ENCODE data around the gene MYH6. TPM values are rescaled to one million over a fixed set of nuclear protein-coding genes. Genes with fewer than 3 reads are reported as not detected.

MYH6 gene
- total RNA-seq, 1 donor from 2014 or later: not detected

DNA sequence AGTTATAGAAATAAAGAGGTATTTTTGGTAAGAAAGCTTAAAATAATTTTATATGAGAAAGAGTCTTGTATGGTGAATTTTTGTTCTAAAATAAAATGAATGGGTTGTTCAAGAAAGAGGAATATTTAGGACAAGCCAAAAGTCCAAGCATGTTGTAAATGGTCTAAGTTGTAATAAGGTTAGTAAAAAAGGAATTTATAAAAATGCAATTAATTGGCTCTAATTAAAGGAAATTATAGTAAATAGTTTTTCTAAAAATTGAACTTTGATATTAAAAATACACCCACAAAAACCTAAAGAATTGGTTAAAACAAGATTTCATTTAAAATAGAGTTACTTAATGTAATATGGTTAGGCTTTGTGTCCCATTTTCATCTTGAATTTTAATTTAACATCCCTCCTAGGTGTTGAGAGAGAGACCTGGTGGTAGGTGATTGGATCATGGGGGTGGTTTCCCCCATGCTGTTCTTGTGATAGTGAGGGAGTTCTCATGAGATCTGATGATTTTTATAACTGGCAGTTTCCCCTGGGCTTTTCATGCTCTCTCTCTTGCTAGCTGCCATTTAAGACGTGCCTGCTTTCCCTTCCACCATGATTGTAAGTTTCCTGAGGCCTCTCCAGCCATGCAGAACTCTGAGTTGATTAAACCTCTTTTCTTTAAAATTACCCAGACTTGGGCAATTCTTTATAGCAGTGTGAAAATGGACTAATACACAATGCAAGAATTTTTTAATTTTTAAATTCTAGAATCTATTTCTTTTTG lies 68.4 kb downstream of the MYH6 start:
- H3K4me1 ChIP-seq (ENCODE audit: insufficient read depth, low read length): no peaks in the 10 kb centered on the region
- H4K20me1 ChIP-seq (ENCODE audit: insufficient read depth, low read length): no peaks in the 10 kb centered on the region
- Mint-ChIP-seq H3K27me3 (ENCODE audit: low read depth, unreplicated experiment) (peaks cover 4% of the 10 kb centered on the region), H3K4me1 (ENCODE audit: low read depth, unreplicated experiment) (no peaks in the 10 kb centered on the region), H3K4me3 (ENCODE audit: unreplicated experiment) (no peak overlapping the region), H3K36me3 (ENCODE audit: low read depth, unreplicated experiment) (no peaks in the 10 kb centered on the region), H3K9me3 (ENCODE audit: unreplicated experiment) (no peaks in the 10 kb centered on the region), H3K27ac (ENCODE audit: unreplicated experiment) (no peak overlapping the region)
- no peak overlapping the region for H2AFZ ChIP-seq (ENCODE audit: low read depth, low read length)
- H3K4me3 ChIP-seq (ENCODE audit: insufficient read depth, low read depth, low read length): no peak overlapping the region
- no peaks in the 10 kb centered on the region for H3K36me3 ChIP-seq (ENCODE audit: insufficient read depth, low read length)
- no peak for TF ChIP-seq EZH2 (IDR thresholded peaks at IDR 0.05; ENCODE audit: insufficient read depth, low read length)
- TF ChIP-seq, protein P1, sequence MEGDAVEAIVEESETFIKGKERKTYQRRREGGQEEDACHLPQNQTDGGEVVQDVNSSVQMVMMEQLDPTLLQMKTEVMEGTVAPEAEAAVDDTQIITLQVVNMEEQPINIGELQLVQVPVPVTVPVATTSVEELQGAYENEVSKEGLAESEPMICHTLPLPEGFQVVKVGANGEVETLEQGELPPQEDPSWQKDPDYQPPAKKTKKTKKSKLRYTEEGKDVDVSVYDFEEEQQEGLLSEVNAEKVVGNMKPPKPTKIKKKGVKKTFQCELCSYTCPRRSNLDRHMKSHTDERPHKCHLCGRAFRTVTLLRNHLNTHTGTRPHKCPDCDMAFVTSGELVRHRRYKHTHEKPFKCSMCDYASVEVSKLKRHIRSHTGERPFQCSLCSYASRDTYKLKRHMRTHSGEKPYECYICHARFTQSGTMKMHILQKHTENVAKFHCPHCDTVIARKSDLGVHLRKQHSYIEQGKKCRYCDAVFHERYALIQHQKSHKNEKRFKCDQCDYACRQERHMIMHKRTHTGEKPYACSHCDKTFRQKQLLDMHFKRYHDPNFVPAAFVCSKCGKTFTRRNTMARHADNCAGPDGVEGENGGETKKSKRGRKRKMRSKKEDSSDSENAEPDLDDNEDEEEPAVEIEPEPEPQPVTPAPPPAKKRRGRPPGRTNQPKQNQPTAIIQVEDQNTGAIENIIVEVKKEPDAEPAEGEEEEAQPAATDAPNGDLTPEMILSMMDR (IDR thresholded peaks at IDR 0.05; ENCODE audit: insufficient read depth, low read depth, low read length): no peak
- no peak for FAIRE-seq
- H3K27ac ChIP-seq (ENCODE audit: low read depth, low read length): no peak overlapping the region
- no peak for DNase-seq (ENCODE audit: low read depth)
- H3K79me2 ChIP-seq (ENCODE audit: insufficient read depth, low read length): no peaks in the 10 kb centered on the region
- no peak overlapping the region for H3K4me2 ChIP-seq (ENCODE audit: low read length)
- H3K9ac ChIP-seq (ENCODE audit: low read length): no peak overlapping the region
- H3K9me3 ChIP-seq (ENCODE audit: insufficient read depth, low read depth, low read length): no peaks in the 10 kb centered on the region
- peaks cover 5% of the 10 kb centered on the region for H3K27me3 ChIP-seq (ENCODE audit: insufficient read depth, low read length)

DNA sequence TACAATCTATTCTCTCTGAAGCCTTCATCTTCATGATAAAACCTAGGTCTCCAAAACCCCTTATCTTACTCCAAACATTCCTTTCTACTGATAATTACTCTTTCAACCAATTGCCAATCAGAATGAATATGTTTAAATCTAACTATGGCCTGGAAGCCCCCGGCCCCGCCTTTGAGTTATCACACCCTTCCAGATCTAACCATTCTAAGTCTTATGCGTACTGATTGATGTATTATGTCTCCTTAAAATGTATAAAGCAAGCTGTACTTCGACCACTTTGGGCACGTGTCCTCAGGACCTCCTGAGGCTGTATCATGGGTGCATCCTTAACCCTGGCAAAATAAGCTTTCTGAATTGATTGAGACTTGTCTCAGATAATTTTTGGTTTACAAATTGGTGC lies 72.5 kb downstream of the MYH6 start:
- FAIRE-seq (no peak), DNase-seq (ENCODE audit: low read depth) (no peak)
- TF ChIP-seq, protein P1 (IDR thresholded peaks at IDR 0.05; ENCODE audit: insufficient read depth, low read depth, low read length): no peak
- TF ChIP-seq EZH2 (IDR thresholded peaks at IDR 0.05; ENCODE audit: insufficient read depth, low read length): no peak
- H2AFZ ChIP-seq (ENCODE audit: low read depth, low read length): no peak overlapping the region
- H4K20me1 ChIP-seq (ENCODE audit: insufficient read depth, low read length): no peaks in the 10 kb centered on the region
- no peak overlapping the region for H3K9ac ChIP-seq (ENCODE audit: low read length)
- Mint-ChIP-seq H3K27ac (ENCODE audit: unreplicated experiment) (no peak overlapping the region), H3K4me3 (ENCODE audit: unreplicated experiment) (no peak overlapping the region), H3K36me3 (ENCODE audit: low read depth, unreplicated experiment) (no peaks in the 10 kb centered on the region), H3K4me1 (ENCODE audit: low read depth, unreplicated experiment) (no peaks in the 10 kb centered on the region), H3K9me3 (ENCODE audit: unreplicated experiment) (no peaks in the 10 kb centered on the region), H3K27me3 (ENCODE audit: low read depth, unreplicated experiment) (peaks cover 13% of the 10 kb centered on the region)
- peaks cover 2% of the 10 kb centered on the region for H3K27me3 ChIP-seq (ENCODE audit: insufficient read depth, low read length)
- no peaks in the 10 kb centered on the region for H3K4me1 ChIP-seq (ENCODE audit: insufficient read depth, low read length)
- no peaks in the 10 kb centered on the region for H3K79me2 ChIP-seq (ENCODE audit: insufficient read depth, low read length)
- H3K36me3 ChIP-seq (ENCODE audit: insufficient read depth, low read length): no peaks in the 10 kb centered on the region
- H3K4me3 ChIP-seq (ENCODE audit: insufficient read depth, low read depth, low read length): no peak overlapping the region
- H3K4me2 ChIP-seq (ENCODE audit: low read length): no peak overlapping the region
- H3K9me3 ChIP-seq (ENCODE audit: insufficient read depth, low read depth, low read length): no peaks in the 10 kb centered on the region
- H3K27ac ChIP-seq (ENCODE audit: low read depth, low read length): no peak overlapping the region

Small RNA genes lying within 50 kb of the gene (microRNA-seq; reads per million reads assigned to microRNA genes)
- gene MIR208A (not detected), gene MIR208B (1.4 reads per million)

Other genes with a start within 250 kb of the MYH6 start
- gene SLC7A8, start 224.6 kb downstream of the MYH6 start, total RNA-seq: 4.0 and 6.5 TPM in 2 replicates
- gene RNF212B, start 170.3 kb downstream of the MYH6 start, total RNA-seq: not detected in 2 replicates
- 13.7 and 16.6 TPM in 2 replicates for gene HOMEZ, start 122.1 kb downstream of the MYH6 start, total RNA-seq
- gene PPP1R3E, start 105.4 kb downstream of the MYH6 start, total RNA-seq: 2.1 and 3.6 TPM in 2 replicates
- 19.6 and 21.4 TPM in 2 replicates for gene BCL2L2, start 101.4 kb downstream of the MYH6 start, total RNA-seq
- gene PABPN1, start 86.8 kb downstream of the MYH6 start, total RNA-seq: 147 and 162 TPM in 2 replicates
- 29.3 and 39.5 TPM in 2 replicates for gene SLC22A17, start 55.4 kb downstream of the MYH6 start, total RNA-seq
- gene EFS, start 43.1 kb downstream of the MYH6 start, total RNA-seq: 5.8 and 6.5 TPM in 2 replicates
- not detected in 2 replicates for gene IL25, start 35.5 kb downstream of the MYH6 start, total RNA-seq
- gene CMTM5, start 31.2 kb downstream of the MYH6 start, total RNA-seq: not detected in 2 replicates
- not detected in 2 replicates for gene MYH7, start 27.4 kb upstream of the MYH6 start, total RNA-seq
- 28.6 and 31.2 TPM in 2 replicates for gene NGDN, start 61.4 kb upstream of the MYH6 start, total RNA-seq
- gene ZFHX2, start 143.5 kb upstream of the MYH6 start, total RNA-seq: 27.3 TPM in 2 replicates
- gene THTPA, start 148.0 kb upstream of the MYH6 start, total RNA-seq: 6.8 and 8.1 TPM in 2 replicates
- gene AP1G2, start 159.5 kb upstream of the MYH6 start, total RNA-seq: 73.6 and 80.9 TPM in 2 replicates
- 0.87 and 1.1 TPM in 2 replicates for gene JPH4, start 170.5 kb upstream of the MYH6 start, total RNA-seq
- 1.1 and 2.1 TPM in 2 replicates for gene DHRS2, start 228.1 kb upstream of the MYH6 start, total RNA-seq